GM12891 (cell line): ENCODE data around the gene OR2B2.

Experiments
- DNase-seq: peaks from one replicate; pipeline ENCODE4 v3.0.0; 2011; ENCODE audit warnings: low spot score; ENCODE audit not compliant: insufficient read length
- FAIRE-seq: peaks from 2 replicates; lab custom pipeline; 2011; peaks lifted over from hg19 to GRCh38; lab: Jason Lieb, UNC
- PAX5 ChIP-seq: IDR thresholded peaks from 2 replicates; pipeline ENCODE4 v1.6.1; 2011; ENCODE audit warnings: low read length, moderate library complexity, mild to moderate bottlenecking; ENCODE audit not compliant: insufficient read depth, severe bottlenecking
- POLR2A ChIP-seq: IDR thresholded peaks from 2 replicates; pipeline ENCODE4 v1.6.1; 2011; ENCODE audit warnings: low read depth, low read length, control low read depth
- POLR2AphosphoS5 ChIP-seq: IDR thresholded peaks from 2 replicates; pipeline ENCODE4 v1.6.1; 2011; ENCODE audit warnings: low read depth, low read length, control low read depth
- POU2F2 ChIP-seq: IDR thresholded peaks from 2 replicates; pipeline ENCODE4 v1.6.1; 2011; ENCODE audit warnings: low read depth, mild to moderate bottlenecking, control low read depth, low read length, moderate library complexity
- SPI1 ChIP-seq: IDR thresholded peaks from 2 replicates; pipeline ENCODE4 v1.6.1; 2011; ENCODE audit warnings: low read depth, low read length, control low read depth
- TAF1 ChIP-seq: IDR thresholded peaks from 2 replicates; pipeline ENCODE4 v1.6.1; 2011; ENCODE audit warnings: low read depth, low read length, control low read depth

OR2B2 gene

GRCh38 chr6:27863962-27864905, 48.0 kb downstream of the OR2B2 start:
- DNase-seq (no peak), FAIRE-seq (peak; percentile 51)
- TF ChIP-seq POLR2AphosphoS5: no peak; the same call in 1 of the 2 replicates
- no peak for TF ChIP-seq POLR2A
- TF ChIP-seq PAX5: no peak
- no peak for TF ChIP-seq TAF1
- TF ChIP-seq POU2F2: no peak
- no peak for TF ChIP-seq SPI1

DNA sequence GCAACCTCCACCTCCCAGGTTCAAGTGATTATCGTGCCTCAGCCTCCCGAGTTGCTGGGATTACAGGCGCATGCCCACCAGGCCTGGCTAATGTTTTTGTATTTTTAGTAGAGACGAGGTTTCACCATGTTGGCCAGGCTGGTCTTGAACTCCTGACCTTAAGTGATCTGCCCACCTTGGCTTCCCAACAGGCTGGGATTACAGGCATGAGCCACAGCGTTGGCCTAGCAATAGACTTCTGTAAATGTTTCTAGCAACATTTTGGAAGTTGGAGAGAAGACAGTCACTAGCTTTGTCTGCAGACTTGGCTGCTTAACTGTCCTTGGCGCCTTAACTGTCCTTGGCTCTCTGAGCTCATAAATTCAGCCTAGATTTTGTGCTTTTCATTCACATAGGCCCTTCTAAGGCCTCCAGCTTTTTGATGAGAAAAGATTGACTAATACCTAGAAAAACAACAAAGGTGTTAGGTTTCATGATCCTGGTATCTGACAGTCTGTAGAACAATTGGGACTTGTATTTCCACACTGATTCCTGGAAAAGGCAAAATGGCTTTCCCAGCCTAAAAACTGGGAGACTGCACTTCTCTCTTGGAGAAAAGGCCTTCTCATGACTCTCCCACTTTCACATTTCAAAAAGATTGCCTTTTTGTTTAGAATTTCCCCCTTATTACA, 49.7 kb downstream of the OR2B2 start:
- DNase-seq (no peak), FAIRE-seq (no peak)
- TF ChIP-seq POLR2AphosphoS5 (no peak), PAX5 (no peak)

DNA sequence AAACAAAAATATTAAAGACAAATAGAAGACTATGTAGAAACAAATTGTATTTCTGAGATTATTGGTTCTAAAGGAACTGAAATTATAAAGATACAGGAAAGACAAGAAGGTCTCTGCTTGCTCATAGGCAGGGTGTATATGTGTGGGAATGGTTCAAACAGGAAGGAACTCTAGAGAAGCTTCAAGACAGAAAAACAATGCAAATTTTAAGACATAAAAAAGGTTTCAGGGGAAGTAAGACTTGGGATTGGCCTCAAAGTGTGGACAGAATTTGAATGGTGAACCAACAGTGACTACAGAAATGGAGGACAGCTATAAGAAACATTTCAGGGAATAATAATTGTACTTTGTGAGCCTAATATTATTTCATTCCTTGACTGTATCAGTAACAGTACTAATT, 50.3 kb downstream of the OR2B2 start:
- TF ChIP-seq POU2F2: no peak
- no peak for TF ChIP-seq POLR2AphosphoS5
- TF ChIP-seq POLR2A: no peak
- TF ChIP-seq TAF1: no peak
- FAIRE-seq: no peak
- no peak for DNase-seq

- TF ChIP-seq SPI1: no peak
- no peak for TF ChIP-seq TAF1
- TF ChIP-seq POU2F2: no peak
- TF ChIP-seq PAX5: no peak
- no peak for TF ChIP-seq POLR2AphosphoS5
- no peak for TF ChIP-seq POLR2A
- DNase-seq: no peak
- no peak for FAIRE-seq
Observed at GRCh38 chr6:27861276-27861840, 50.8 kb downstream of the OR2B2 start.
